Sciatic nerve (tissue), 2 donors: ENCODE measurements around the gene PRIMPOL. TPM values are rescaled to one million over a fixed set of nuclear protein-coding genes. Genes with fewer than 3 reads are reported as not detected.

Experiments
- ATAC-seq: fragments of 200-7000 bp; cut with Tn5 transposase; one replicate; pipeline ENCODE4 v1.9.1; 2020; ENCODE audit warnings: mild to moderate bottlenecking, moderate library complexity
- DNase-seq: peaks from one replicate; pipeline ENCODE4 v3.0.0-alpha.2; 2020; ENCODE audit warnings: low spot score
- intact Hi-C: fragments of 100-400 bp; cut with DNase I; formaldehyde crosslinking; loops from one replicate; pipeline ENCODE4 v1.14.2; 2022
- total RNA-seq: library from RNA; stranded (reverse); fragmentation: NEBNext Ultra II Directional; extraction: Animal tissue kit (Norgen Biotek cat#: 25700); gene quantifications from one replicate; pipeline ENCODE4 v1.2.1, GENCODE V29; 2021
- donor health status: DM: no; HTN: no; CAD: no.
- donor health status: DM: no; HTN: no; CAD: no.

PRIMPOL gene
- total RNA-seq, 1 donor from 2014 or later: 30.9 TPM

GRCh38 chr4:184694412-184694956 is 44.9 kb downstream of the PRIMPOL start:
- intact Hi-C loops: no loop called here
- no peak for ATAC-seq
- no peak for DNase-seq

GRCh38 chr4:184695178-184695896 is 45.8 kb downstream of the PRIMPOL start:
- intact Hi-C loops: no loop called here
- no peak for DNase-seq
- ATAC-seq: no peak

GRCh38 chr4:184697956-184698355 is 48.4 kb downstream of the PRIMPOL start:
- DNase-seq (no peak), ATAC-seq (peak; percentile 36)
- intact Hi-C loops: no loop called here

DNA sequence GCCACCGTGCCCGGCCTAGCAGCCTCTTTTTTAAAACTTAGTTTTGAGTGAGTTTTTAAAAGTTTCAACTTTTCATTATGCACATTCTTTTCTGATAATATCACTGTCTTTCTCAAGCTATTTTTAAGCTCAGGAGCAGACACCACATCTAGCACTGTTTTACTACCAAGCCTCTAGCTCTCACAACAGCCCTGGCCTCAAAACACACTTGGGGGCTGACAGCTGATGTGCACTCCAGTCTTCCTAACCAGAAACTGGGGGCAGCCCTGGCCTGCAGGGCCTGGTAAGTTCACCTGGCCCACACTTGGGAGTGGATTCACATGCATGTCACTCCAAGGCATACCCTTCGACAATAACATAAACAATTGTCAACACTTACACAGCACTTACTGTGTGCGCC is 50.4 kb downstream of the PRIMPOL start:
- ATAC-seq (no peak), DNase-seq (no peak)
- intact Hi-C loops: no loop called here

DNA sequence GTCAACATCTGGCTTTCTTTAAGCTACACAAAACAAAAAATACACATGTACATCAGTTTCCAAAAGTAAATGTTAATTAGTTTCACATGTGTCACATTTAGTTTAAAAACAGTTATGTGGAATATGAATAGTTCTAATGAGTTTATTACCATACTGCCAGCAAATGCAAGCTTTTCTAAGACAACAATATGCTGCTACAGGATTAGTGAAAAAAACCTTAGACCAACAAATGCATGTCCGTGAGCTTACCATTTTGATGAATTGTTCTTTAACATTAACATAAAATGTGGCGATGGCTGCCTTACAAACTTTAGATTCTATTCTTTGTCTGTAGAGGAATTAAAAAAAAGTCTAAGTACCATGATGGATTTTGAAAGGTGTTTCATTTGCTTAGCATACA is 52.6 kb downstream of the PRIMPOL start:
- ATAC-seq (no peak), DNase-seq (no peak)
- intact Hi-C loops: no loop called here

- intact Hi-C loops: no loop called here
- DNase-seq (no peak), ATAC-seq (no peak)
Measured at GRCh38 chr4:184705692-184706091, 56.2 kb downstream of the PRIMPOL start.

- intact Hi-C loops: no loop called here
- no peak for DNase-seq
Measured at GRCh38 chr4:184706453-184706852, 56.9 kb downstream of the PRIMPOL start.

DNA sequence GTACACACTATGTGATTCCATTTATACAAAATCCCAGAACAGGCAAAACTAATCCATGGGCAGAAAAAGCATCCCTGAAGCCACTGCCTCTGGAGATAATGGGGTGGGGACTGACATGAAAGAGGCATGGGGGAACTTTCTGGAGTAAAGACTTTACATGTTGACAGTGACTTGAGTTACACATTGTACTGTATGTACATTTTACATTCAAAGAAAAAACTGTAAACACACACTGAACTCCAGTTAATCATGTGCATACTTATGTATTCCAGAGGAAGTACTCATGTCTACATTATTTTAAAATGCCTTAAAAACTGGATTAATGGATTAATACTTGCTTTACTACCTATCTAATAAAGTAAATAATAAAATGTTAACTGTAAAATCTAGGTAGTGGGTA is 62.8 kb downstream of the PRIMPOL start:
- intact Hi-C loops: no loop called here
- DNase-seq: no peak
- ATAC-seq: no peak

More at GRCh38 chr4:184706453-184706852, 56.9 kb downstream of the PRIMPOL start:
- ATAC-seq: no peak

- no peak for DNase-seq
- no peak for ATAC-seq
- intact Hi-C loops: no loop called here
Measured at GRCh38 chr4:184713887-184714286, 64.3 kb downstream of the PRIMPOL start.

DNA sequence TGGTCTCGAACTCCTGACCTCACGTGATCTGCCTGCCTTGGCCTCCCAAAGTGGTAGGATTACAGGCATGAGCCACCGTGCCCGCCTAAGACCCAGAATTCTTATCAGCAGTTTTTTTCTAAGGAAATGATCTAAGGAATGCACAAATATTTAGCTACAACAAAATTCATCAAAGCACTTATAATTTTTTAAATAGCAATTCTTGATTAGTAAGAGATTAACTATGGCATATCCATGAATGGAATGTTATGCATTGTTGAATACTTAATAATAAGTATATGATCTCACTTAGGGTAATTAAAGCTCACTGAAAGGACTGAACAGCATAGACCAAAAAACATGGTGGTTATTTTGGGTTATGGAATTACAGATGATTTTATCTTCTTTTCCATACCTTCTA is 66.0 kb downstream of the PRIMPOL start:
- intact Hi-C loops: no loop called here
- DNase-seq: no peak
- no peak for ATAC-seq

DNA sequence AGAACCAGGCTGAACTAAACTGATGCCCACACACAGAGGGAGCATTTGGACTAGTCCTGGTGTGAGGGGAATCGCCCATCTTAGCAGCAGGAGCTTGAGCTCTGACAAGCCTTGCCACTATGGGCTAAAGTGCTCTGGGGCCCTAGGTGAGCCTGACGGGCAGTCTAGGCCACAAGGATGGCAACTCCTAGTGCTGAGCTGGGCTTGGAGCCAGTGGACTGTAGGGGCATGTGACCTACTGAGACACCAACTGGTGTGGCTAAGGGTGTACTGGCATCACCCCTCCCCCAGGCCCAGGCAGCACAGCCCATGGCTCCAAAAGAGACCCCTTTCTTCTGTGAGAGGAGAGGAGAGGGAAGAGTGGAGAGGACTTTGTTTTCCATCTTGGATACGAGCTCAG is 69.9 kb downstream of the PRIMPOL start:
- intact Hi-C loops: no loop called here
- DNase-seq: no peak
- no peak for ATAC-seq

GRCh38 chr4:184721254-184721653 is 71.7 kb downstream of the PRIMPOL start:
- no peak for ATAC-seq
- DNase-seq: no peak
- intact Hi-C loops: no loop called here

DNA sequence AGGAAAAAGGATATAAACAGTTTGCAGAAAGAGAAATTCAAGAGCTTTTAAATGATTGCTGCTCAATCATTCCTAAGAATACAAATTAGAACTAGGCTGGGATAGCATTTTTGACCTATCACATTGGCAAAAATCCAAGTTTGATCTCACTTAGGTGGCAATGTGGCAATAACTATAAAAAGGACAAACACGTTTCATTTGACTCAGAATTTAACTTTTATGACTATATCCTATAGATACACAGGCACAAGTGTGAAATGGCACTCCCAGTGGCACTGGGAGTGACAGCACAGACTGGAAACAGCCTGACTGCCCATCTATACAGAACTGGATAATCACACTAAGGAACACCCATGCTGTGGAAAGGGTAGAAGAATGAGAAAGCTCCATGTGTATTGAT is 73.3 kb downstream of the PRIMPOL start:
- intact Hi-C loops: no loop called here
- no peak for DNase-seq
- no peak for ATAC-seq

DNA sequence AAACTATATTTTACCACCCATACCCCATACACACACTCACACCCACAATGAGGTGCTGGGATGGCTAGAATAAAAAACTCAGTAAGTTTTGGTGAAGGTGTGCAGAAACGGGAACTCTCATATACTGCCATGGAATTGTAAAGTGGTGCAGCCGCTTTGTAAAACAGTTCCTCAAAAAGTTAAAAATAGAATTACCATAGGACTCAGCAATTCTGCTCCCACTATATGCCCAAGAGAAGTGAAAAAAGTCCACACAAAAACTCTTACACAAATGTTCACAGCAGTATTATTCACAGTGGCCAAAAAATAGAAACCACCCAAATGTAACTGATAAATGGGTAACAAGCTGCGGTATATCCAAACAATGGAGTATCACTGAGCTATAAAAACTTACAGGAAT is 77.9 kb downstream of the PRIMPOL start:
- intact Hi-C loops: no loop called here
- ATAC-seq: no peak
- no peak for DNase-seq

GRCh38 chr4:184728858-184729257 is 79.3 kb downstream of the PRIMPOL start:
- DNase-seq: no peak
- no peak for ATAC-seq
- intact Hi-C loops: no loop called here

DNA sequence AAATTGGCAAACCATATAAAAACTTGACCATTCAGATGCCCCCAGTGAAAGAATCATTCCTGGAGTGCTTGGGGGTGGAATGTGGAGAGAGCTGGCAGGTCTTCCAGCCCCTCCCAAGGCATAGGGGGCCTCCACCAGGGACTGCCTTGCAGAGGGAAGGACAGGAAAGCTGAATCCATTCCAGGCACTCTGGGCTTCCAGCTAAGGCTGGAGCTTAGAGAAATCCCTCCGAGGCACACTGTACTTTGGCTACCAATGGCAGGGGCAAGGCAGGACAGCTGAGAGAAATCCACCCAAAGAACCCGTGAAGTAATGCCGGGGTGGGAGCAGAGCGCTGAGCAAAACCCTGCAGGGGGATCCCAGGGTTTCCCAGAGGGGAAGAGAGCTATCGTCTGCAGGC is 80.4 kb downstream of the PRIMPOL start:
- ATAC-seq: no peak
- intact Hi-C loops: no loop called here
- no peak for DNase-seq

- intact Hi-C loops: no loop called here
Measured at GRCh38 chr4:184731056-184731455, 81.5 kb downstream of the PRIMPOL start.

DNA sequence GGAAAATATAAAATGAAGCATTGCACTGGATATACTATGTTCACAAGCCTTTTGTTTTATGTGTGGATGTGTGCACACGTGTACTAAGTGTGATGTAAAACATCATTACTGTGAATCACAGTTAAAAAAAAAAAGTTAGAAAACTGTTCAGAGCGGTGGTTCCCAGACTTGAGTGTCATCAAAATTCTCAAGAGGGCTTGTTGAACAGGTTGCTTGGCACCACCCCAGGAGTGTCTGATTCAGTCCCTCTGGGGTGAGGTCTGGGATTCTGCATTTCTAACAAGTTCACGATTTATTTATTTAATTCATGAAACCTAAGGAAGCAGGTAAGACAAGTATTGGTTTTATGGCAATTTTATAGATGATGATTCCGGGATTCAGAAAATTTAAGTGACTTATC is 82.6 kb downstream of the PRIMPOL start:
- ATAC-seq (no peak), DNase-seq (no peak)
- intact Hi-C loops: no loop called here

More at GRCh38 chr4:184731056-184731455, 81.5 kb downstream of the PRIMPOL start:
- ATAC-seq: no peak
- DNase-seq: no peak

GRCh38 chr4:184733654-184734524 is 84.4 kb downstream of the PRIMPOL start, which contains the start of gene CENPU:
CENPU (minus strand) TSS chr4:184734096; CDS start chr4:184734062, 34 bp downstream.
- peak; percentile 96 for DNase-seq
- intact Hi-C loops: no loop called here
- ATAC-seq: peak; percentile 100

- DNase-seq (no peak), ATAC-seq (no peak)
- intact Hi-C loops: no loop called here
Measured at GRCh38 chr4:184734758-184735157, 85.2 kb downstream of the PRIMPOL start.
